Measurements from ENCODE around the gene CTSD. TPM values are rescaled to one million over a fixed set of nuclear protein-coding genes. Genes with fewer than 3 reads are reported as not detected.
A peak's percentile ranks its signal among the peaks of the same experiment; 100 is the strongest.

The CTSD gene
- total RNA-seq, 2 donors from 2014 or later = 427 to 1,049 TPM

DNA sequence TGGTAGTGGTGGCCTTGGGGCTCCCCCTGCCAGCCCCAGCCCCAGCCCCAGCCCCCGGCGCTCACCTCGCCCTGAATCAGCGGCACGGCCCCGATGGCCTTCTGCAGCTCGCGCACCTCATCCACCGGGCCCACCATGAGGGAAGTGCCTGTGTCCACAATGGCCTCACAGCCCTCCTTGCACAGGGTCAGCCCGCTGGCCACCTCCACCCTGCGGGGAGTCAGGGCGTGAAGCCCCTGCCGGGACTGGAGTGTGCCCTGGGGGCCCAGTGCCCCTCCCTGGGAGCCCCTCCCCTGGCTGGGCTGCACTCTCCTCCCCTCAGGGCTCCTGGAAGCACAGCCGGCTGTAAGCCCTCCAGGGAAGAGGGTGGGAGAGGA is 9.8 kb downstream of the CTSD start:
- DNase-seq (ENCODE audit: low spot score) = no peak
- no peaks in the 10 kb centered on the region for H3K9me3 ChIP-seq
- no peak overlapping the region for H3K4me3 ChIP-seq
- no peak overlapping the region for H3K27ac ChIP-seq
- ATAC-seq (ENCODE audit: insufficient number of reproducible peaks, low FRiP score, low read depth) = no peak
- TF ChIP-seq, protein P1, sequence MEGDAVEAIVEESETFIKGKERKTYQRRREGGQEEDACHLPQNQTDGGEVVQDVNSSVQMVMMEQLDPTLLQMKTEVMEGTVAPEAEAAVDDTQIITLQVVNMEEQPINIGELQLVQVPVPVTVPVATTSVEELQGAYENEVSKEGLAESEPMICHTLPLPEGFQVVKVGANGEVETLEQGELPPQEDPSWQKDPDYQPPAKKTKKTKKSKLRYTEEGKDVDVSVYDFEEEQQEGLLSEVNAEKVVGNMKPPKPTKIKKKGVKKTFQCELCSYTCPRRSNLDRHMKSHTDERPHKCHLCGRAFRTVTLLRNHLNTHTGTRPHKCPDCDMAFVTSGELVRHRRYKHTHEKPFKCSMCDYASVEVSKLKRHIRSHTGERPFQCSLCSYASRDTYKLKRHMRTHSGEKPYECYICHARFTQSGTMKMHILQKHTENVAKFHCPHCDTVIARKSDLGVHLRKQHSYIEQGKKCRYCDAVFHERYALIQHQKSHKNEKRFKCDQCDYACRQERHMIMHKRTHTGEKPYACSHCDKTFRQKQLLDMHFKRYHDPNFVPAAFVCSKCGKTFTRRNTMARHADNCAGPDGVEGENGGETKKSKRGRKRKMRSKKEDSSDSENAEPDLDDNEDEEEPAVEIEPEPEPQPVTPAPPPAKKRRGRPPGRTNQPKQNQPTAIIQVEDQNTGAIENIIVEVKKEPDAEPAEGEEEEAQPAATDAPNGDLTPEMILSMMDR (IDR thresholded peaks at IDR 0.05) = no peak
- no peaks in the 10 kb centered on the region for H3K27me3 ChIP-seq (replicated peaks; ENCODE audit: insufficient read depth)
- peaks cover 23 to 53% of the 10 kb centered on the region in 2 donors for H3K4me1 ChIP-seq (ENCODE audit: control insufficient read depth in 1 of 2, low read depth in 2 of 2)
- peaks cover 53% of the 10 kb centered on the region for H3K36me3 ChIP-seq

DNA sequence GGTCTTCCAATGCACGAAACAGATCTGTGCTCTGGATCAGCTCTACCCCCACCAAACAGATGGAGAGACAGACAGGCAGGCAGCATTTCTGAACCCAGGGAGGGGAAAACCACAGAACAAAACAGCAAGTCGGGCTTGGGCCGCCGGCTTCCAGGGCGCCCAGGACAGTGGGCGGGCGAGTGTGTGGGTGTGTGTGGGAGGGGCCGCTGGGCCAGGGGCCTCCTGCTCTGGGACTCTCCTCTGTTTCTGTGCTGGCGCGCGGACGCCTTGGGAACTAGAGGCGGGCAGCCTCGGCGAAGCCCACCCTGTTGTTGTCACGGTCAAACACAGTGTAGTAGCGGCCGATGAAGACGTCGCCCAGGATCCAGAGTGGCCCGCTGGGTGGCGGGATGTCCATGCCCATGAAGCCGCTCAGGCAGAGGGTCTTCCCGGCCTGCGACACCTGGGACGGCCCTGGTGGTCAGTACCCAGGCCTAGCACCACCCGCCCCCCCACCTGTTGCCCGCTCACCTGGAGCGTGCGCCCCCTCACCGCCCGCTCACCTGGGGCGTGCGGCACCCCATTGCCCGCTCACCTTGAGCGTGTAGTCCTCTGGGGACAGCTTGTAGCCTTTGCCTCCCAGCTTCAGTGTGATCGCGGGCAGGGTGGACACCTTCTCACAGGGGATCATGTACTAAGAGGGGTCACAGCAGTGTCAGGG is 10.3 kb downstream of the CTSD start:
- Histone ChIP-seq H3K36me3 (peaks cover 53% of the 10 kb centered on the region), H3K27ac (no peak overlapping the region)
- TF ChIP-seq, protein P1 (IDR thresholded peaks at IDR 0.05) = no peak

GRCh38 chr11:1752907-1753228 is 10.9 kb downstream of the CTSD start:
- peaks cover 20 to 45% of the 10 kb centered on the region in 2 donors for H3K4me1 ChIP-seq (ENCODE audit: control insufficient read depth in 1 of 2, low read depth in 2 of 2)
- H3K4me3 ChIP-seq = no peak overlapping the region

More for the DNA sequence above, 10.3 kb downstream of the CTSD start:
- no peaks in the 10 kb centered on the region for H3K27me3 ChIP-seq (replicated peaks; ENCODE audit: insufficient read depth)
- DNase-seq (ENCODE audit: low spot score) (no peak), ATAC-seq (ENCODE audit: insufficient number of reproducible peaks, low FRiP score, low read depth) (no peak)
- H3K4me1 ChIP-seq (ENCODE audit: control insufficient read depth in 1 of 2, low read depth in 2 of 2) = peaks cover 20 to 50% of the 10 kb centered on the region in 2 donors
- H3K4me3 ChIP-seq = no peak overlapping the region
- H3K9me3 ChIP-seq = no peaks in the 10 kb centered on the region

GRCh38 chr11:1751999-1752906 is 11.5 kb downstream of the CTSD start:
- no peak for DNase-seq (ENCODE audit: low spot score)
- H3K4me3 ChIP-seq = no peak overlapping the region
- peak overlapping the region; percentile 92 to 98 for H3K27ac ChIP-seq
- H3K9me3 ChIP-seq = no peaks in the 10 kb centered on the region
- TF ChIP-seq, protein P1 (IDR thresholded peaks at IDR 0.05) = no peak
- peaks cover 45% of the 10 kb centered on the region for H3K36me3 ChIP-seq
- no peak for ATAC-seq (ENCODE audit: insufficient number of reproducible peaks, low FRiP score, low read depth)
- H3K27me3 ChIP-seq (replicated peaks; ENCODE audit: insufficient read depth) = no peaks in the 10 kb centered on the region
- H3K4me1 ChIP-seq (ENCODE audit: control insufficient read depth in 1 of 2, low read depth in 2 of 2) = peaks cover 26 to 50% of the 10 kb centered on the region in 2 donors

More at GRCh38 chr11:1752907-1753228, 10.9 kb downstream of the CTSD start:
- Histone ChIP-seq H3K27me3 (replicated peaks; ENCODE audit: insufficient read depth) (no peaks in the 10 kb centered on the region), H3K9me3 (no peaks in the 10 kb centered on the region), H3K36me3 (peaks cover 48% of the 10 kb centered on the region), H3K27ac (peak overlapping the region; percentile 92 to 98)
- DNase-seq (ENCODE audit: low spot score) (no peak), ATAC-seq (ENCODE audit: insufficient number of reproducible peaks, low FRiP score, low read depth) (no peak)
- TF ChIP-seq, protein P1 (IDR thresholded peaks at IDR 0.05) = no peak

- H3K27me3 ChIP-seq (replicated peaks; ENCODE audit: insufficient read depth) = no peaks in the 10 kb centered on the region
- TF ChIP-seq, protein P1 (IDR thresholded peaks at IDR 0.05) = no peak
- H3K4me3 ChIP-seq = no peak overlapping the region
- DNase-seq (ENCODE audit: low spot score) (no peak), ATAC-seq (ENCODE audit: insufficient number of reproducible peaks, low FRiP score, low read depth) (no peak)
- peaks cover 32 to 57% of the 10 kb centered on the region in 2 donors for H3K4me1 ChIP-seq (ENCODE audit: control insufficient read depth in 1 of 2, low read depth in 2 of 2)
- no peaks in the 10 kb centered on the region for H3K9me3 ChIP-seq
- H3K27ac ChIP-seq = peak overlapping the region; percentile 92 to 98
- H3K36me3 ChIP-seq = peaks cover 38% of the 10 kb centered on the region
Measured at GRCh38 chr11:1751531-1751921, 12.2 kb downstream of the CTSD start.
